ENCODE data around the gene DNPEP. TPM values are rescaled to one million over a fixed set of nuclear protein-coding genes. Genes with fewer than 3 reads are reported as not detected.

DNPEP gene
- total and polyA plus RNA-seq, 2 of the 8 experiments (the other 6 are each of a cell fraction or from before 2014, with no cell fraction given) = 59.8 to 109 TPM

DNA sequence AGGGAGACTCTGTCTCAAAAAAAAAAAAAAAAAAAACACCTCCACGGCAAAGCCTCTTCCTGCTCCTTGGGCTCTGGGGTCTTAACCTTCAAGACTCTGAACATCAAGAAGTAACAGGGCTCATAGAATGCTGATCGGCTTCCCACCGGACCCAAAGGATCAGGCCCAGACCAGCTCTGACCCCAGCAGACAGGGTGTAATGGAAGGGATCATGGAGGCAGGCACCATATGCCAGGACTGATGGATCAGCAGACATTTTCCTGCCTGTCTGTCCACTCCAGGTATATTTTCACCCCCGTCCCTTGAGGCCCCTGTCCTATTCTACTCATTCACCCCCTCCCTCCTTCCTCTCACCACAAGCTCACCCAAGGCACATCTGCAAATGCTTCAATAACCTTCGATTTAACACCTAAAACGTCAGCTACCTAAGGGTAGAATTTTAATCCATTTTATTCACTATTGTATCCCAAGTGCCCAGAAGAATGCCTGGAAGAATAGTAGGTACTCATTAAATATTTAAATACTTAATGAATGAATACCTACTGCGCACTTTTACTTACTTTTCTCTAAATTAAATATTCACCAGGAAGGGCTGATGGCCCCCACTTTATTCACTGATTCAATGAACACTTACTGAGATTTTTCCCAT is 42.4 kb upstream of the DNPEP start:
- H3K79me1 ChIP-seq (ENCODE audit: low read depth, low read length) = no peaks in the 10 kb centered on the region
- ChIA-PET CTCF (ENCODE audit: partially characterized antibody) (interaction anchor here (0.6 to 88.6 kb wide), 6 partner anchors 12 to 402 kb away, joined by 3 to 7248 read pairs (median 12); partner anchors contain the start of genes ASIC4, CHPF, DES and GMPPA), POLR2A (ENCODE audit: partially characterized antibody) (interaction anchor here (0.6 to 1.2 kb wide), 5 partner anchors 11 to 83 kb away, joined by 3 read pairs; no protein-coding TSS in a partner anchor)
- no peak overlapping the region for H2AFZ ChIP-seq (ENCODE audit: low read length)
- no peak overlapping the region for H3K23ac ChIP-seq (ENCODE audit: insufficient read length)
- H3K27me3 ChIP-seq (replicated peaks in 1 of 4; ENCODE audit: control insufficient read depth in 3 of 4, extremely low read depth in 1 of 4, insufficient read depth in 3 of 4, low read length in 3 of 4) = peaks cover 0 to 7% (median 4%) of the 10 kb centered on the region in 4 experiments; a peak in 4 of 7 replicates
- no peak overlapping the region for H3K4ac ChIP-seq (replicated peaks; ENCODE audit: insufficient read length, low read depth, low read length)
- no peak for DNase-seq (ENCODE audit: low read depth in 1 of 2, low spot score in 2 of 2)
- FAIRE-seq = no peak
- H4K5ac ChIP-seq (ENCODE audit: insufficient read length, low read depth, low read length) = no peak overlapping the region
- no peak overlapping the region for H3K14ac ChIP-seq (ENCODE audit: insufficient read length)
- no peak overlapping the region for H2AK5ac ChIP-seq (ENCODE audit: low read depth, low read length)
- no peak overlapping the region for H4K8ac ChIP-seq (ENCODE audit: extremely low read depth, insufficient read depth, low read length)
- no peak overlapping the region for H2BK12ac ChIP-seq (ENCODE audit: low read depth, low read length)
- no peaks in the 10 kb centered on the region for H4K20me1 ChIP-seq (replicated peaks in 1 of 2; ENCODE audit: control insufficient read depth in 1 of 2, insufficient read depth in 2 of 2, low read length in 2 of 2)
- H2BK120ac ChIP-seq (replicated peaks; ENCODE audit: low read depth, low read length) = no peak overlapping the region
- no peak overlapping the region for H3K4me2 ChIP-seq (ENCODE audit: insufficient read depth in 1 of 2, low read depth in 2 of 2, low read length in 2 of 2)
- no peak overlapping the region for H3K56ac ChIP-seq (replicated peaks; ENCODE audit: insufficient read length, low read depth, low read length)
- peaks cover 0 to 9% (median 4%) of the 10 kb centered on the region in 4 experiments; a peak in 5 of 7 replicates for H3K4me1 ChIP-seq (replicated peaks in 1 of 4; ENCODE audit: control insufficient read depth in 3 of 4, insufficient read depth in 4 of 4, low read length in 3 of 4)
- H3K4me3 ChIP-seq (ENCODE audit: extremely low read depth in 1 of 4, insufficient read depth in 2 of 4, low read depth in 3 of 4, low read length in 4 of 4) = no peak overlapping the region
- no peak overlapping the region for H2BK20ac ChIP-seq (ENCODE audit: low read length)
- H3K23me2 ChIP-seq (ENCODE audit: low read depth, low read length) = peaks cover 6% of the 10 kb centered on the region; the same call in 1 of the 2 replicates
- no peak overlapping the region for H3K27ac ChIP-seq (ENCODE audit: low read depth, low read length)
- H2BK15ac ChIP-seq (ENCODE audit: low read length) = no peak overlapping the region
- H3K18ac ChIP-seq (ENCODE audit: extremely low read depth, low read length) = no peak overlapping the region
- no peaks in the 10 kb centered on the region for H3K79me2 ChIP-seq (ENCODE audit: control insufficient read depth in 1 of 2, insufficient read depth in 2 of 2, low read length in 2 of 2)
- TF ChIP-seq RFX5 (IDR thresholded peaks at IDR 0.05; ENCODE audit: borderline replicate concordance, low read depth, low read length) = no peak
- TF ChIP-seq, protein P1, sequence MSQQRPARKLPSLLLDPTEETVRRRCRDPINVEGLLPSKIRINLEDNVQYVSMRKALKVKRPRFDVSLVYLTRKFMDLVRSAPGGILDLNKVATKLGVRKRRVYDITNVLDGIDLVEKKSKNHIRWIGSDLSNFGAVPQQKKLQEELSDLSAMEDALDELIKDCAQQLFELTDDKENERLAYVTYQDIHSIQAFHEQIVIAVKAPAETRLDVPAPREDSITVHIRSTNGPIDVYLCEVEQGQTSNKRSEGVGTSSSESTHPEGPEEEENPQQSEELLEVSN (IDR thresholded peaks at IDR 0.05) = no peak
- TF ChIP-seq FOSL1 (IDR thresholded peaks at IDR 0.05; ENCODE audit: insufficient read depth, low read depth, low read length) = no peak
- TF ChIP-seq HDAC6 (IDR thresholded peaks at IDR 0.05; ENCODE audit: low read depth, low read length) = no peak
- TF ChIP-seq GTF2F1 (IDR thresholded peaks at IDR 0.05; ENCODE audit: borderline replicate concordance, low read depth, low read length) = no peak
- TF ChIP-seq RNF2 (IDR thresholded peaks at IDR 0.05; ENCODE audit: borderline replicate concordance, low read depth, low read length, missing control alignments, poor library complexity, severe bottlenecking) = no peak
- TF ChIP-seq CTBP2 (IDR thresholded peaks at IDR 0.05; ENCODE audit: borderline replicate concordance, insufficient read depth, insufficient read length, low read length) = no peak
- TF ChIP-seq SIN3A (conservative IDR thresholded peaks at IDR 0.05 in 1 of 2, IDR thresholded peaks at IDR 0.05 in 1 of 2; ENCODE audit: low read depth in 1 of 2, low read length in 2 of 2) = no peak
- no peak for TF ChIP-seq KDM4A (IDR thresholded peaks at IDR 0.05; ENCODE audit: low read depth, low read length, severe bottlenecking)
- no peaks in the 10 kb centered on the region for H3K9me3 ChIP-seq (ENCODE audit: insufficient read depth in 2 of 2, low read depth in 1 of 2, low read length in 1 of 2)
- no peaks in the 10 kb centered on the region for H3K36me3 ChIP-seq (ENCODE audit: control insufficient read depth in 2 of 4, insufficient read depth in 4 of 4, low read length in 3 of 4)
- WGBS, 2 experiments (ENCODE audit: extremely low coverage in 1 of 2, insufficient coverage in 1 of 2, insufficient read length in 1 of 2, insufficient replicate concordance in 2 of 2, low coverage in 1 of 2, low lambda C conversion rate in 2 of 2, missing lambda C conversion rate in 1 of 2) = 95% methylated on average over 6 of the region's 7 CpGs; no CpG with 5 or more reads in 1 of the 2 experiments
- H3K9ac ChIP-seq (replicated peaks in 1 of 4; ENCODE audit: extremely low read depth in 1 of 4, low read depth in 3 of 4, low read length in 3 of 4) = no peak overlapping the region
- no peak overlapping the region for H2BK5ac ChIP-seq (ENCODE audit: low read depth, low read length)
- H4K91ac ChIP-seq (replicated peaks; ENCODE audit: insufficient read length, low read length) = no peak overlapping the region

Measured in H1 (cell line).